ENCODE results near the gene SPATA33. TPM values are rescaled to one million over a fixed set of nuclear protein-coding genes. Genes with fewer than 3 reads are reported as not detected.

Gene SPATA33
- 1 to 10 TPM; 1.1 to 2.2 TPM for total RNA-seq

- no peak for TF ChIP-seq CTCF (IDR thresholded peaks at IDR 0.05)
- peak; percentile 85 for DNase-seq (ENCODE audit: low spot score)
- Histone ChIP-seq H3K36me3 (no peaks in the 10 kb centered on the region), H3K27ac (peak within 1 kb of the TSS; percentile 86), H3K4me3 (peak within 1 kb of the TSS; percentile 84 to 99), H3K4me1 (peaks cover 0 to 24% of the 10 kb centered on the region in 2 donors), H3K27me3 (no peaks in the 10 kb centered on the region), H3K9me3 (no peaks in the 10 kb centered on the region)
Measured at GRCh38 chr16:89657442-89658220, at the start of gene SPATA33, which contains the start of gene CHMP1A. SPATA33 (plus strand) TSS chr16:89657836; CDS start chr16:89657912, 76 bp downstream. CHMP1A (minus strand) TSS chr16:89657708; CDS start chr16:89657588, 120 bp downstream.

GRCh38 chr16:89607937-89608740 lies 49.5 kb upstream of the SPATA33 start:
- DNase-seq (ENCODE audit: low spot score) = no peak
- H3K27ac ChIP-seq = no peak overlapping the region
- H3K36me3 ChIP-seq = no peaks in the 10 kb centered on the region
- no peaks in the 10 kb centered on the region for H3K27me3 ChIP-seq
- no peaks in the 10 kb centered on the region for H3K9me3 ChIP-seq
- H3K4me1 ChIP-seq = no peaks in the 10 kb centered on the region
- H3K4me3 ChIP-seq = no peak overlapping the region
- no peak for TF ChIP-seq CTCF (IDR thresholded peaks at IDR 0.05)

- no peak overlapping the region for H3K27ac ChIP-seq
- no peak for TF ChIP-seq CTCF (IDR thresholded peaks at IDR 0.05)
- H3K36me3 ChIP-seq = no peaks in the 10 kb centered on the region
- no peak overlapping the region for H3K4me3 ChIP-seq
- no peak for DNase-seq (ENCODE audit: low spot score)
- H3K9me3 ChIP-seq = no peaks in the 10 kb centered on the region
- H3K27me3 ChIP-seq = no peaks in the 10 kb centered on the region
- no peaks in the 10 kb centered on the region for H3K4me1 ChIP-seq
Measured at GRCh38 chr16:89610108-89610453, 47.6 kb upstream of the SPATA33 start.

- Histone ChIP-seq H3K9me3 (no peaks in the 10 kb centered on the region), H3K27me3 (no peaks in the 10 kb centered on the region), H3K4me1 (no peaks in the 10 kb centered on the region), H3K27ac (no peak overlapping the region), H3K4me3 (no peak overlapping the region), H3K36me3 (no peaks in the 10 kb centered on the region)
- no peak for TF ChIP-seq CTCF (IDR thresholded peaks at IDR 0.05)
- DNase-seq (ENCODE audit: low spot score) = no peak
Measured at GRCh38 chr16:89612415-89613166, 45.0 kb upstream of the SPATA33 start.

GRCh38 chr16:89613231-89613953 lies 44.2 kb upstream of the SPATA33 start, which contains the start of gene DPEP1:
DPEP1 (plus strand) TSS chr16:89613642; CDS start chr16:89630411, 16,769 bp downstream.
- Histone ChIP-seq H3K27ac (no peak within 1 kb of the TSS), H3K4me1 (no peaks in the 10 kb centered on the region), H3K27me3 (no peaks in the 10 kb centered on the region), H3K9me3 (no peaks in the 10 kb centered on the region), H3K4me3 (no peak within 1 kb of the TSS), H3K36me3 (no peaks in the 10 kb centered on the region)
- DNase-seq (ENCODE audit: low spot score) = no peak
- no peak for TF ChIP-seq CTCF (IDR thresholded peaks at IDR 0.05)
